Measurements from ENCODE around the gene STT3A. TPM values are rescaled to one million over a fixed set of nuclear protein-coding genes. Genes with fewer than 3 reads are reported as not detected.

STT3A gene
- total RNA-seq, 1 donor from 2014 or later: 202 TPM

DNA sequence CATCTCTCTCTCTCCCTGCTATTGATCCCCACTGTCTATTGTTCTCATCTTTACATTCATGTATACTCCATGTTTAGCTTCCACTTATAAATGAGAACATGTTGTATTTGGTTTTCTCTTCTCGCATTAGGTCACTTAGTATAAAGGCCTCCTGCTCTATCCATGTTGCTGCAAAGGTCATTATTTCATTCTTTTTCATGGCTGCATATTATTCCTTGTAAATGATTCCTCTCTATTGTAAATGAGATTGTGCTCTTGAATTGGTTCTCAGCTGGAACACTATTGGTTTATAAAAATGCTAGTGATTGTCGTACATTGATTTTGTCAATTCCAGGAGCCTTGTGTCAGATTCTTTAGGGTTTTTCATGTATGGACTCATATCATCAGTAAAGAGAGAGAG is 74.5 kb downstream of the STT3A start:
- Mint-ChIP-seq H3K9me3 (ENCODE audit: unreplicated experiment) (no peaks in the 10 kb centered on the region), H3K36me3 (ENCODE audit: low read depth, unreplicated experiment) (peaks cover 37% of the 10 kb centered on the region)

DNA sequence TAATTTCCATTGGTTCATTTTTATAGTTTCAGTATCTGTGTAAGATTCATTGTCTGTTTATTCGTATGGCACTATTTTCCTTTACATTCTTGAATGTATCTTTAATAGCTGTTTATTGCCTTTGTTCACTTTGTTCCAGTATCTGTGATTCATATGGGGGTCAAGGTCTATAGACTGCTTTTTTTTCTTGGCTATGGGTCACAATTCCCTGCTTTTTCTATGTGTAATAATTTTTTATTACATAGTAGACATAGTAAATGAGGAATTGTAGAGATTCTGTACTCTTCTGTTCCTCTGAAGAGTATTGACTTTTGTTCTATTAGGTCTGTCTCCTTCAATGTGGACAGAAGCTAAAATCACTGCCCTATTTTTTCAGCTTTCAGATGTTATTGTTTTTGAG is 77.5 kb downstream of the STT3A start:
- no peaks in the 10 kb centered on the region for H3K27me3 Mint-ChIP-seq (ENCODE audit: unreplicated experiment)
- H3K4me1 Mint-ChIP-seq (ENCODE audit: unreplicated experiment): peaks cover 7% of the 10 kb centered on the region
- DNase-seq (ENCODE audit: low spot score): no peak
- no peak overlapping the region for H3K4me3 Mint-ChIP-seq (ENCODE audit: unreplicated experiment)
- H3K9me3 Mint-ChIP-seq (ENCODE audit: unreplicated experiment): no peaks in the 10 kb centered on the region
- peaks cover 22% of the 10 kb centered on the region for H3K36me3 Mint-ChIP-seq (ENCODE audit: low read depth, unreplicated experiment)
- no peak overlapping the region for H3K27ac Mint-ChIP-seq (ENCODE audit: unreplicated experiment)
- TF ChIP-seq, protein P1, sequence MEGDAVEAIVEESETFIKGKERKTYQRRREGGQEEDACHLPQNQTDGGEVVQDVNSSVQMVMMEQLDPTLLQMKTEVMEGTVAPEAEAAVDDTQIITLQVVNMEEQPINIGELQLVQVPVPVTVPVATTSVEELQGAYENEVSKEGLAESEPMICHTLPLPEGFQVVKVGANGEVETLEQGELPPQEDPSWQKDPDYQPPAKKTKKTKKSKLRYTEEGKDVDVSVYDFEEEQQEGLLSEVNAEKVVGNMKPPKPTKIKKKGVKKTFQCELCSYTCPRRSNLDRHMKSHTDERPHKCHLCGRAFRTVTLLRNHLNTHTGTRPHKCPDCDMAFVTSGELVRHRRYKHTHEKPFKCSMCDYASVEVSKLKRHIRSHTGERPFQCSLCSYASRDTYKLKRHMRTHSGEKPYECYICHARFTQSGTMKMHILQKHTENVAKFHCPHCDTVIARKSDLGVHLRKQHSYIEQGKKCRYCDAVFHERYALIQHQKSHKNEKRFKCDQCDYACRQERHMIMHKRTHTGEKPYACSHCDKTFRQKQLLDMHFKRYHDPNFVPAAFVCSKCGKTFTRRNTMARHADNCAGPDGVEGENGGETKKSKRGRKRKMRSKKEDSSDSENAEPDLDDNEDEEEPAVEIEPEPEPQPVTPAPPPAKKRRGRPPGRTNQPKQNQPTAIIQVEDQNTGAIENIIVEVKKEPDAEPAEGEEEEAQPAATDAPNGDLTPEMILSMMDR (IDR thresholded peaks at IDR 0.05; ENCODE audit: unreplicated experiment): no peak

More for the DNA sequence above, 74.5 kb downstream of the STT3A start:
- TF ChIP-seq, protein P1 (IDR thresholded peaks at IDR 0.05; ENCODE audit: unreplicated experiment): no peak
- DNase-seq (ENCODE audit: low spot score): no peak
- Mint-ChIP-seq H3K4me1 (ENCODE audit: unreplicated experiment) (peaks cover 7% of the 10 kb centered on the region), H3K27me3 (ENCODE audit: unreplicated experiment) (no peaks in the 10 kb centered on the region), H3K4me3 (ENCODE audit: unreplicated experiment) (peak overlapping the region; percentile 21), H3K27ac (ENCODE audit: unreplicated experiment) (no peak overlapping the region)

DNA sequence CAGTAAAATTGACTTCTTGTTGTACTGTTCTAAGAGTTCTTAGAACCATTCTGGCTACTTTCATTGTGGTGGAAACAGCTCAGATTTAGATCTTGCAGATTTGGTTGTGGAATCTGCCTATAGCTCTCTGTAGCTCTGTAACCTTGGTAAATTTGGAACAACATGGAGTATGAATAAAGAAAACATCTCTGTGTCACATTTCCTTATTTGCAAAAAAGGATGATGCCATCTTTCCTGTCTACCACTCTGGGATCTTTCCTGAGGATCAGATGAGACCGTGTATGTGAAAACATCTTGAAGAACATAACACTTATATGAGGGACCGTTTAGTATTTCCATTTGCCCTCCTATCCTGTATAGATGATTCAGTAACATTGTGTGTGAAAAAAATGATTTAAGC is 78.9 kb downstream of the STT3A start:
- TF ChIP-seq, protein P1 (IDR thresholded peaks at IDR 0.05; ENCODE audit: unreplicated experiment): no peak
- H3K27me3 Mint-ChIP-seq (ENCODE audit: unreplicated experiment): no peaks in the 10 kb centered on the region
- H3K27ac Mint-ChIP-seq (ENCODE audit: unreplicated experiment): peak overlapping the region; percentile 1
- H3K4me1 Mint-ChIP-seq (ENCODE audit: unreplicated experiment): peaks cover 7% of the 10 kb centered on the region
- H3K36me3 Mint-ChIP-seq (ENCODE audit: low read depth, unreplicated experiment): peaks cover 13% of the 10 kb centered on the region
- H3K9me3 Mint-ChIP-seq (ENCODE audit: unreplicated experiment): no peaks in the 10 kb centered on the region
- H3K4me3 Mint-ChIP-seq (ENCODE audit: unreplicated experiment): no peak overlapping the region
- DNase-seq (ENCODE audit: low spot score): no peak

Other genes starting within 250 kb of the STT3A start
- gene FEZ1, start 96.6 kb upstream of the STT3A start, total RNA-seq (ENCODE audit: unreplicated experiment): 56.0 TPM
- 134 TPM for gene EI24, start 23.4 kb upstream of the STT3A start, total RNA-seq (ENCODE audit: unreplicated experiment)
- gene CHEK1, start 32.3 kb downstream of the STT3A start, total RNA-seq (ENCODE audit: unreplicated experiment): 57.0 TPM
- not detected for gene ACRV1, start 88.0 kb downstream of the STT3A start, total RNA-seq (ENCODE audit: unreplicated experiment)
- not detected for gene PATE1, start 153.4 kb downstream of the STT3A start, total RNA-seq (ENCODE audit: unreplicated experiment)
- not detected for gene PATE2, start 186.0 kb downstream of the STT3A start, total RNA-seq (ENCODE audit: unreplicated experiment)
- not detected for gene PATE3, start 195.3 kb downstream of the STT3A start, total RNA-seq (ENCODE audit: unreplicated experiment)
- gene PATE4, start 240.5 kb downstream of the STT3A start, total RNA-seq (ENCODE audit: unreplicated experiment): 0.31 TPM